Stimulated activated CD8-positive, alpha-beta memory T cell treated with anti-CD3 and anti-CD28 coated beads, Interleukin-7, amount 100 ng/mL, for 4 hours (primary cell): ENCODE measurements around the gene METTL27.
"Not testable (repeated sequence)": the region's sequence is repeated elsewhere in the genome, so short reads cannot be mapped to it uniquely, and the experiment has no call there.

ENCODE experiments used
- DNase-seq, 2 donors: peaks; one replicate each; pipeline ENCODE4 v3.0.0-alpha.2; 2020; ENCODE audit warnings: low read depth in 2 of 2

Gene METTL27

GRCh38 chr7:73869011-73869798 is 26.9 kb upstream of the METTL27 start:
- DNase-seq: no peak

GRCh38 chr7:73866446-73866767 is 24.1 kb upstream of the METTL27 start:
- no peak for DNase-seq

GRCh38 chr7:73865738-73866445 is 23.6 kb upstream of the METTL27 start:
- DNase-seq: no peak

- no peak for DNase-seq
Measured at GRCh38 chr7:73864981-73865711, 22.8 kb upstream of the METTL27 start.

GRCh38 chr7:73861305-73861704 is 19.0 kb upstream of the METTL27 start:
- DNase-seq: no peak

- DNase-seq: no peak
Measured at GRCh38 chr7:73860859-73861258, 18.5 kb upstream of the METTL27 start, which contains the start of gene TMEM270. Gene TMEM270 (plus strand): TSS chr7:73861159. CDS start chr7:73861195, 36 bp downstream.

- no peak for DNase-seq
Measured at GRCh38 chr7:73858807-73859206, 16.5 kb upstream of the METTL27 start.

- DNase-seq: no peak
Measured at GRCh38 chr7:73856941-73857340, 14.6 kb upstream of the METTL27 start.

- DNase-seq: no peak
Measured at GRCh38 chr7:73852500-73852899, 10.2 kb upstream of the METTL27 start.

DNA sequence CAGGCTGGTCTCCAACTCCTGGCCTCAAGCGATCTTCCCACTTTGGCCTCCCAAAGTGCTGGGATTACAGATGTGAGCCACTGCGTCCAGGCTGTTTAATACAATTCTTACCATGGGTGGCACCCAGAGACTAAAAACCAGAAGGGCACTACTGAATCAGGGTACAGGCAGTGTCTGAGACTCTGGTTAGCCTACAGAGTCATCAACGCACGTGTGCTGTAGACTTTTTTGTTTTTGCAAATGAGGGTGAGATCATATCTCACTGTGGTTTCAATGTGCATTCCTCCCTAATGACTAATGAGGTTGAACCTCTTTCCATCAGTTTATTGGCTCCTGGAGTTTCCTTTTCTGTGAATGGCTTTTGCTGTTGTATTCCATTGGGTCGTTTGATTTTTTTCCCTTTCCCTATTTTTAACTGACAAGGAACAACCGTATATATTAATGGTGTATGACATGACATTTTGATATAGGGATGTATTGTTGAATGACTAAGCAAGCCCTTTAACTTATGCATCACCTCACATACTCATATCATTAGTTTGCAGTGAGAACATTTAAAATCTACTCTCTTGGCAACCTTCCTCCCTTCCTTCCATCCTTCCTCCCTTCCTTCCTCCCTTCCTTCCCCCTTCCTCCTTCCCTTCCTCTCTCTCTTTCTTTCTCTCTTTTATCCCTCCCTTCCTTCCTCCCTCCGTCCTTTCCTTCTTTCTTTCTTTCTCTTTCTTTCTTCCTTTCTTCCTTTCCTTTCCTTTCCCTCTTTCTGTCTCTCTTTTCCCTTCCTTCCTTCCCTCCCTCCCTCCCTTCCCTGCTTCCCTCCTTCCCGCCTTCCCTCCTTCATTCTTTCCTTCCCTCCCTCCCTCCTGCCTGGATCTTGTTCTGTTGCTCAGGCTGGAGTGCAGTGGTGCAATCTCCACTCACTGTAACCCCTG is 9.4 kb upstream of the METTL27 start:
- DNase-seq: peak in 1 of 2 donors; percentile 8

GRCh38 chr7:73850781-73851207 is 8.5 kb upstream of the METTL27 start:
- no peak for DNase-seq

GRCh38 chr7:73847941-73848723 is 5.8 kb upstream of the METTL27 start:
- no peak for DNase-seq

DNA sequence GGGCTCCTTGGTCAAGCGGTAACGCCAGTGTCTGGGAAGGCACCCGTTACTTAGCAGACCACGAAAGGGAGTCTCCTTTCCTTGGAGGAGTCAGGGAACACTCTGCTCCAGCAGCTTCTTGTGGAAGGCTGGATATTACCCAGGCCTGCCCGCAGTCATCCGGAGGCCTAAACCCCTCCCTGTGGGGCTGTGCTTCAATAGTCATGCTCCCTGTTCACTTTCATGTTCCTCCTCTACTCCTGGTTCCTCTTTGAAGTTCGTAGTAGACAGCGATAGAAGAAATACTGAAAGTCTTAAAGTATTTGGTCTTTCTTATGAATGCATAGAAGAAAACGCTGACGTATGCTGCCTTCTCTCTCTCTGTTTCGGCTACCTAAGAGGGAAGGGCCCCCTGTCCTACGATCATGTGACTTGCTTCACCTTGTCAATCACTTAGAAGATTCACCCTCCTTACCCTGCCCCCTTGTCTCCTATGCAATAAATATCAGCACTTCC is 3.4 kb upstream of the METTL27 start:
- not testable (repeated sequence) for DNase-seq

GRCh38 chr7:73844848-73845460 is 2.6 kb upstream of the METTL27 start:
- no peak for DNase-seq

DNA sequence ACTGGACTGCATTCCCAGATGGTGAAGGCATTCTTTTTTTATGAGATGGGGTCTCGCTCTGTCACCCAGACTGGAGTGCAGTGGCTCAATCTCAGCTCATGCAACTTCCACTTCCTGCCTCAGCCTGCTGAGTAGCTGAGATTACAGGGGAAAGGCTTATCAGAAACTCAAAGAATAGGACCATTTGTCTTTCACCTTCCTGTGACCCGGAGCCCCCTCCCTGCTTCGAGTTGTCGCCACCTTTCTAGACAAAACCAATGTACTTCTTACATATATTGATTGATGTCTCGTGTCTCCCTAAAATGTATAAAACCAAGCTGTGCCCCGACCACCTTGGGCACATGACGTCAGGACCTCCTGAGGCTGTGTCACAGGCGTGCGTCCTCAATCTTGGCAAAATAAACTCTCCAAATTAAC is 1.8 kb upstream of the METTL27 start:
- no peak for DNase-seq

- DNase-seq: no peak
Measured at GRCh38 chr7:73841689-73842066, 638 bp downstream of the METTL27 start.

- DNase-seq: no peak
Measured at GRCh38 chr7:73840715-73841379, 1.5 kb downstream of the METTL27 start.

DNA sequence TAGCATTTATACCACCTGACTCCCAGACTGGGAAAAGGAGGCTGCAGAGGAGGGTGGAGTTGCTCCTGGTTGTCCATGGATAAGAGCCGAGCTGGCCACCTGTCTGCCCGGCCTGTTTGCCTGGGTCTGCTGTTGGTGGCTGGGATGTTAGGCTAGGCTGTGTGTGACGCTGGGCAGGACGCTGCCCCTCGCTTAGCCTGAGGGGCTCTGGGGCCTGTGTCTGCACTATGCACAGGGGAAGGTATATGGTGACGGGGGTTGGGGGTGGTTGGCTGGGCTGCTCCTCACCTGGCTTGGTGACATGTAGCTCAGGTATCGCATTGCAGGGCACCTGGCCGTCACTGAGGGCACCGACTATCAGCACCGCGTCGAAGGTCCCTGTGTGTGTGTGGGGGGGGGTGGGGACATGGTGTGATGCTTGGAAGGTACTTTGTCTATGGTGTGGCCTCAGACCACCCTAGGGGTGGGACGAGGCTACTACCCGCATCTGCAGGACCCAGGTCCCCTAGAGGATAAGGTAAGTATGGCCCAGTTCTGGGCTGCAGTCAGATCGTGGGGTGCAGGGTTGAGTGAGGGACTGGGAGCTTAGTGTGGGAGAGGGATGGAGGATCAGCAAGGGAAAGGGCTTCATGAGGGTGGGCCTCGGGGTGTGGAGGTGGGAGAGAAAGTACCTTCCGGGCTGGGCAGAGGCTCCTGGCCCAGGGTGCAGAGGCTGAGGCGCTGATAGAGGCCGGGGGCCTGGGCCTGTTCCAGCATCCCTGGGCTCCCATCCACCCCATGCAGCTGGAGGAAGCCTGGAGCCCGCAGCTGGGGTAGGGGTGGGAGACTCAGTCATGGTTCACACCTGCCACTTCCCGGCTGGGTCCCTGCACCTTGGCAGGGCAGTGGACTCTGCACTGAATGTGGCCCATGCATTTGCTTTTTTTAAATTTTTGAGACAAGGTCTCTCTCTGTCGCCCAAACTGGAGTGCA is 2.3 kb downstream of the METTL27 start:
- no peak for DNase-seq
